ENCODE data around the gene HYAL1.
A peak's percentile ranks its signal among the peaks of the same experiment; 100 is the strongest.

The HYAL1 gene

GRCh38 chr3:50340448-50341329, 37.3 kb upstream of the HYAL1 start, which contains the start of gene RASSF1:
Gene RASSF1, minus strand, starts transcription at chr3:50340836. Its CDS starts 31 bp downstream, at chr3:50340805.
- peak; percentile 95 for TF ChIP-seq POLR2A (IDR thresholded peaks at IDR 0.05; ENCODE audit: low read length)
- TF ChIP-seq GATA1 (IDR thresholded peaks at IDR 0.05; ENCODE audit: low read depth, low read length) = no peak
- peak; percentile 83 to 84 for DNase-seq

- DNase-seq = peak; percentile 71 to 80
- TF ChIP-seq GATA1 (IDR thresholded peaks at IDR 0.05; ENCODE audit: low read depth, low read length) (no peak), POLR2A (IDR thresholded peaks at IDR 0.05; ENCODE audit: low read length) (no peak)
Observed at GRCh38 chr3:50340147-50340447, 36.7 kb upstream of the HYAL1 start.

- TF ChIP-seq POLR2A (IDR thresholded peaks at IDR 0.05; ENCODE audit: low read length) (no peak), GATA1 (IDR thresholded peaks at IDR 0.05; ENCODE audit: low read depth, low read length) (no peak)
- no peak for DNase-seq
Observed at GRCh38 chr3:50339485-50340146, 36.2 kb upstream of the HYAL1 start.

- TF ChIP-seq GATA1 (IDR thresholded peaks at IDR 0.05; ENCODE audit: low read depth, low read length) (no peak), POLR2A (IDR thresholded peaks at IDR 0.05; ENCODE audit: low read length) (no peak)
- DNase-seq = peak; percentile 43 to 61
Observed at GRCh38 chr3:50338965-50339364, 35.6 kb upstream of the HYAL1 start.

GRCh38 chr3:50337175-50337861, 33.9 kb upstream of the HYAL1 start:
- TF ChIP-seq POLR2A (IDR thresholded peaks at IDR 0.05; ENCODE audit: low read length) = peak; percentile 97
- no peak for TF ChIP-seq GATA1 (IDR thresholded peaks at IDR 0.05; ENCODE audit: low read depth, low read length)

GRCh38 chr3:50336452-50337174, 33.2 kb upstream of the HYAL1 start:
- TF ChIP-seq POLR2A (IDR thresholded peaks at IDR 0.05; ENCODE audit: low read length) (no peak), GATA1 (IDR thresholded peaks at IDR 0.05; ENCODE audit: low read depth, low read length) (no peak)
- DNase-seq = no peak

More at GRCh38 chr3:50337175-50337861, 33.9 kb upstream of the HYAL1 start:
- DNase-seq = peak; percentile 99

GRCh38 chr3:50334339-50335075, 31.1 kb upstream of the HYAL1 start:
- TF ChIP-seq POLR2A (IDR thresholded peaks at IDR 0.05; ENCODE audit: low read length) (no peak), GATA1 (IDR thresholded peaks at IDR 0.05; ENCODE audit: low read depth, low read length) (no peak)
- no peak for DNase-seq

- no peak for DNase-seq
- no peak for TF ChIP-seq GATA1 (IDR thresholded peaks at IDR 0.05; ENCODE audit: low read depth, low read length)
- no peak for TF ChIP-seq POLR2A (IDR thresholded peaks at IDR 0.05; ENCODE audit: low read length)
Observed at GRCh38 chr3:50333744-50334328, 30.5 kb upstream of the HYAL1 start.

- no peak for DNase-seq
- no peak for TF ChIP-seq GATA1 (IDR thresholded peaks at IDR 0.05; ENCODE audit: low read depth, low read length)
- no peak for TF ChIP-seq POLR2A (IDR thresholded peaks at IDR 0.05; ENCODE audit: low read length)
Observed at GRCh38 chr3:50331364-50331907, 28.1 kb upstream of the HYAL1 start.

GRCh38 chr3:50330330-50330729, 27.0 kb upstream of the HYAL1 start:
- no peak for TF ChIP-seq GATA1 (IDR thresholded peaks at IDR 0.05; ENCODE audit: low read depth, low read length)
- TF ChIP-seq POLR2A (IDR thresholded peaks at IDR 0.05; ENCODE audit: low read length) = peak; percentile 13
- DNase-seq = no peak

- TF ChIP-seq POLR2A (IDR thresholded peaks at IDR 0.05; ENCODE audit: low read length) (peak; percentile 86), GATA1 (IDR thresholded peaks at IDR 0.05; ENCODE audit: low read depth, low read length) (no peak)
- peak; percentile 97 to 99 for DNase-seq
Observed at GRCh38 chr3:50327943-50328691, 24.7 kb upstream of the HYAL1 start, which contains the start of gene TUSC2. Gene TUSC2, minus strand, starts transcription at chr3:50328223. Its CDS starts 124 bp downstream, at chr3:50328099.

Measured in erythroblast (primary cell).